22Rv1 (cell line): ENCODE data around the gene MAST1.
A peak's percentile ranks its signal among the peaks of the same experiment; 100 is the strongest.
"Not testable (repeated sequence)": the region's sequence is repeated elsewhere in the genome, so short reads cannot be mapped to it uniquely, and the experiment has no call there.

Experiments used
- H3K27ac ChIP-seq: fragments of 450-650 bp; 2 replicates; pipeline ENCODE4 v1.5.1; 2017
- ZFX ChIP-seq: fragments of 450-650 bp; IDR thresholded peaks from 2 replicates; pipeline ENCODE4 v1.6.1; 2017; ENCODE audit warnings: antibody characterized with exemption, borderline replicate concordance
- TF ChIP-seq, protein P1 (sequence below): fragments of 450-650 bp; IDR thresholded peaks from 2 replicates; pipeline ENCODE4 v1.5.1; 2017; ENCODE audit warnings: mild to moderate bottlenecking

MAST1 gene

DNA sequence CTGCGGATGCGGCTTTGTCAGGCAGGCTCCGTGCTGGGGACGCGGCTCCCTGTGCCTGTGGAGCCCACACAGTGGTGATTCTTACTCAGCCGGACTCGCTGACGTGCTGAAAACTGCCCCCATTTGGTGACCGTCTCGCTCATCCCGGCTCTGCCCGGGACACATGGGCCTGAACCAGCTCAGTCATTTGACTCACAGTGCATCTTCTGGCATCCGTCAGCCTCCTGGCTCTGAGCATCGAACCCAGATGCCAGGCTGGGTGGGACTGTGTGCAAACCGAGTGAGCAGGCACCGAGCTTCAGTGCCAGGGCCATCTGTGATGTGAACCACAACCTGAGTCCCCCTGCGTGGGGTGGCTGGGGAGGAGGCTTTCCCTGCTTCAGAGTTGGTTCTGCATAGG is 58.1 kb downstream of the MAST1 start:
- no peak overlapping the region for H3K27ac ChIP-seq
- TF ChIP-seq, protein P1, sequence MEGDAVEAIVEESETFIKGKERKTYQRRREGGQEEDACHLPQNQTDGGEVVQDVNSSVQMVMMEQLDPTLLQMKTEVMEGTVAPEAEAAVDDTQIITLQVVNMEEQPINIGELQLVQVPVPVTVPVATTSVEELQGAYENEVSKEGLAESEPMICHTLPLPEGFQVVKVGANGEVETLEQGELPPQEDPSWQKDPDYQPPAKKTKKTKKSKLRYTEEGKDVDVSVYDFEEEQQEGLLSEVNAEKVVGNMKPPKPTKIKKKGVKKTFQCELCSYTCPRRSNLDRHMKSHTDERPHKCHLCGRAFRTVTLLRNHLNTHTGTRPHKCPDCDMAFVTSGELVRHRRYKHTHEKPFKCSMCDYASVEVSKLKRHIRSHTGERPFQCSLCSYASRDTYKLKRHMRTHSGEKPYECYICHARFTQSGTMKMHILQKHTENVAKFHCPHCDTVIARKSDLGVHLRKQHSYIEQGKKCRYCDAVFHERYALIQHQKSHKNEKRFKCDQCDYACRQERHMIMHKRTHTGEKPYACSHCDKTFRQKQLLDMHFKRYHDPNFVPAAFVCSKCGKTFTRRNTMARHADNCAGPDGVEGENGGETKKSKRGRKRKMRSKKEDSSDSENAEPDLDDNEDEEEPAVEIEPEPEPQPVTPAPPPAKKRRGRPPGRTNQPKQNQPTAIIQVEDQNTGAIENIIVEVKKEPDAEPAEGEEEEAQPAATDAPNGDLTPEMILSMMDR = no peak
- TF ChIP-seq ZFX = no peak

DNA sequence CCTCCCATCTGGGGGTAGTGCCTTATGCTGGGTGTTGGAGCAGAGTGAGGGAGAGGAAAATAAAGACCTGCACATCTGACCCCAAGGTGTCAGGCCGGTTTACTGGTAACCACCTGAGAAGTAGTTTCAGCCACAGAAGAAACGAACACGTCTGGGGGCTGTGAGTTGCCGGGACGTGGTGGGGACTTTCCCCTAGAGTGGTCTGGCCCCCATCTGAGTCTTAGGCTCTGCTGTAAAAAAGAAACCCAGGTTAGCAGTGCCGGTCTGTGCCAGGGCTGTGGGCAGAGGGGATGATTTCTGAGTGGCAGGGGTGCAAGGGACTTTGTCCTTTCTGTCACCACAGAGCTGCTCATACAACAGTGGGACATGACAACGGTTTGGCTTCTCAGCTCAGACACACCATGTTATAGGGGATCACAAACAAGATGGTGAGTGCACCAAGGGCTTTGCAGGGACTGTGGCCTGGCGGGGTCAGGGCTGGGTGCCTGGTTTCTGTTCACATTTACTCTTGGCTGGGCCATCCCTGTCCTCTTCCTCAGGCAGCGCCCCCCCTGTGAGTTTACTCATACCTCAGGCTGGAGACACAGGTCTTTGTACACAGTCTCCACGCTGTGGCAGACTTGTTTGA is 61.7 kb downstream of the MAST1 start:
- no peak overlapping the region for H3K27ac ChIP-seq

DNA sequence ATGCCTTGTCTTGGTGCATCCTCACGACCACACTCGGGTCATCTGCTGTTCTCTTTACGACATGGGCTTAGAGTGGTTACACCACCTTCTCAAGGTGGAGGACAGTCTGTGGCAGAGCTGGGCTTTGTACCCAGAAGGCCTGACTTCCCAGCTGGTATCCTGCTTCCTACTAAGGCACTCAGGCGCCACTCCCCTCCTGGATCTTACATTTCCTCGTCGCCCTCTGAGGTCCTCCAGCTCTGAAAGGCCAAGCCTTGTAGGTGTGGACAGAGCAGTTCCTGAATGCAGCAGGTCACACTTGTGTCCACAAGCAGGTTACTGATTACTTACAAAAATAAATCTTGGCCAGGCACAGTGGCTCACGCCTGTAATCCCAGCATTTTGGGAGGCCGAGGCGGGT is 68.9 kb downstream of the MAST1 start:
- TF ChIP-seq, protein P1 = no peak
- no peak for TF ChIP-seq ZFX
- H3K27ac ChIP-seq = no peak overlapping the region

More for the DNA sequence above, 61.7 kb downstream of the MAST1 start:
- no peak for TF ChIP-seq ZFX
- TF ChIP-seq, protein P1 = no peak

DNA sequence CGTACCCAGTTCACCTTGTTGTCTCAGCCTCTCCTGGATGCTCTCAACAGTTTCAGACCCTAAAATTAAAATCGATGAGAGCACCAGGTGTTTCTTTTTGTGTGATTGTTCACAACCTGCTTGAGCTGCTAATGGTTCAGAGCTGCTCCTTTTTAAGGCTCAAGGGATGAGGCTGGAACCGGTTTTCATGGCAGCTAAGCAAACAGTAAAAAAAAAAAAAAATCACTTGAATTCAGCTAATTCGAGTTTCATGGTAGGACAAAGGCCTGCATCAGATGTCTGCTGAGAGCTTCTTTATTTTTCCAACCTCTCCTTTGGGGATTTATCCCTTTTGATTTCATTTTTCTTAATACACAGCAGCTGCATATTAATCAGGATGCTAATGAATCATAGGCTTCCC is 74.3 kb downstream of the MAST1 start:
- H3K27ac ChIP-seq = peak overlapping the region; percentile 78
- TF ChIP-seq, protein P1 = no peak
- TF ChIP-seq ZFX = no peak

DNA sequence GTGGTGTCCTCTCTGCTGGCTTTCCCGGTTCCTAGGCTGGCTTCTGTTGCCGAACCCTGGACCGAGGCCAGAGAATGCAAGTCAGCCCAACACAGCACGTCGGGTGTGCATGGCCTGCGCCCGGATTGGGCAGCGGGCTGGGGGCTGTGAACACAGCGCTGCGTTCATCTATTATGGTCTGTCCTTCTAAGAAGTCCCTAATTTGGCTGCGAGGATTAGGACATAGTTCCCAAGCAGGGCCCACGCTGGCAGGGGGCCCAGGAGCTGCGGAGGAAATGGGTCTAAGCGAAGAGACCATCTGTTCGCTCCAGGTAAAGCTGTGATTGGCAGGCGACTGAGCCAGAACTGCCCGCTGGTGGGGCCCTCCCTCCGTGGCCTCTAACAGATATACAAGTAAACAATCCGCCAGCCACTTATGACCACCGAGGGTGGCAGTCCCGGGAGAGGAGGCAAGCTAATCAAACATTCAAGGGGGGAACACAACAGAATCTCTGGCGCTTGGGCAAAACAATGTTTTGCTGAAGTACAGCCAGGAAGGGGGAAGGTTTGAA is 74.8 kb downstream of the MAST1 start:
- peak overlapping the region; percentile 78 for H3K27ac ChIP-seq

DNA sequence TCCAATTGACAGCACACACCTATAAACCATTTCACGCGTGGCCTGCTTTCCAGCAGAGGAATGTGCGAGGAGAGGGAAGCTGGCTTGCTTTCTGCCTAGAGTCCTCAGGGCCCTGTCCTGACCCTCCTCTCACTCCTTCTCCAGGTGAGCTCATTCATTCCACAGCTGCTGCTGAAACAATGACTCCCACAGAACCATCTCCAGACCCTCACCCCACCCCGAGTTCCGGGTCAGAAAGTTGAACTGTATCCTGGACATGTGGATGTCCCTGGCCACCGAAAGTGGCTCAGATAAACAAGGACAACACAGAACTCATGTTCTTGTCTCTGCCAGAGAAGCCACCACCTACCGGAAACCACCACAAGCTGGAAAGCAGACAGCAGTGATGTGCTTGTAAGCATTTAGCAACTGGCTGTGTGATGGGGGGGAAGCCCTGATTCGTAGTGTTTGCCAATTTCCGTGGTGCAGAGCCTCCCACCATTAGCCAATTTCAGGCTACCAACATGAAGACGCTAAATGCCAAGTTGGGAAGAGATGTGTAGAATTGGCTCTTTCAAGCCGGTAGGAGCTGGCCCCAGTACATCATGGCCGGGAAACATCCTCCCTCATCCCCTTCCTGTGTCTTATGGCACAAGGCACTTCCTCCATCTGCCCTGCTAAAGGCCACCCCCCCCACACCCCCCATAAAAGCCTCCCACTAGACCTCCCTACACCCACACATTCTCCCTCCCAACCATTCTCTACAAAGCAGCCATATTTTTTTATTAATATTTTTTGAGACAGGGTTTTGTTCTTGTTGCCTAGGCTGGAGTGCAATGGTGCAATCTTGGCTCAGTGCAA is 75.8 kb downstream of the MAST1 start:
- TF ChIP-seq, protein P1 = no peak
- TF ChIP-seq ZFX = no peak
- H3K27ac ChIP-seq = peak overlapping the region; percentile 78

More for the DNA sequence above, 74.8 kb downstream of the MAST1 start:
- TF ChIP-seq, protein P1 = no peak
- no peak for TF ChIP-seq ZFX

DNA sequence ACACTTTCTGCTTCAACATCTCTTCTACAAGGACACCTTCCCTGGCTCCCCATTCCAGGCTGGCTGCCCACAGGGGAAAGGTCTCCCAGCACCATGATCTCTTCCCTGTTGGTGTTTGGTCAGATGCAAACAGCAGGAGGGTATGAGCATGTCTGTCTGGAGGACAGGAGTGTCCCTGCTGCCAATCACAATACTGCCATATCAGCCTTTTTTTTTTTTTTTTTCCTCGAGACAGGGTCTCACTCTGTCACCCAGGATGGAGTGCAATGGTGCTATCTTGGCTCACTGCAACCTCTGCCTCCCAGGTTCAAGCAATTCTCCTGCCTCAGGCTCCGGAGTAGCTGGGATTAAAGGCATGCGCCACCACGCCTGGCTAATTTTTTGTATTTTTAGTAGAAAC is 77.5 kb downstream of the MAST1 start:
- H3K27ac ChIP-seq = not testable (repeated sequence)
